ENCODE data around the gene ZNF469. TPM values are rescaled to one million over a fixed set of nuclear protein-coding genes. Genes with fewer than 3 reads are reported as not detected.

Gene ZNF469
- total and polyA plus RNA-seq, 2 of the 13 experiments (the other 11 are each of a cell fraction or from before 2014, with no cell fraction given) = not detected

GRCh38 chr16:88412766-88413165 is 30.0 kb downstream of the ZNF469 start (continued):
- no peak for TF ChIP-seq ZNF562 (CRISPR knock-in tag; IDR thresholded peaks at IDR 0.05; ENCODE audit: borderline replicate concordance)
- no peak for TF ChIP-seq ONECUT2 (CRISPR knock-in tag; IDR thresholded peaks at IDR 0.05)
- no peak for TF ChIP-seq ATM (IDR thresholded peaks at IDR 0.05; ENCODE audit: borderline replicate concordance)

GRCh38 chr16:88413231-88413630 is 30.5 kb downstream of the ZNF469 start:
- BruUV-seq (replicated peaks) = no TSS peak
- 11% methylated on average over 12 of the region's 12 CpGs for WGBS (ENCODE audit: low lambda C conversion rate)
- no peak; the same call in 2 of the 3 replicates for ATAC-seq
- H3K9me3 ChIP-seq (ENCODE audit: low read length) = no peaks in the 10 kb centered on the region
- DNase-seq (ENCODE audit: low spot score) = no peak
- POLR2A ChIA-PET = no interaction called here
- in situ Hi-C loops (cut with HindIII; ENCODE audit: extremely low pct_ligation_motif_present, low pct_unique_long_range_greater_than_20kb) (no loop called here), intact Hi-C loops (cut with micrococcal nuclease; ENCODE audit: unreplicated experiment) (no loop called here)
- no peaks in the 10 kb centered on the region; the same call in 1 of the 2 replicates for H4K20me1 ChIP-seq (ENCODE audit: insufficient read depth, low read length)
- no peaks in the 10 kb centered on the region for H3K36me3 ChIP-seq (replicated peaks in 1 of 2; ENCODE audit: control insufficient read depth in 1 of 2, insufficient read depth in 2 of 2, low read length in 2 of 2)
- no peaks in the 10 kb centered on the region for H3K4me1 ChIP-seq (ENCODE audit: insufficient read depth, low read length)
- H3K27ac ChIP-seq (ENCODE audit: extremely low read length, insufficient read depth, low read length) = no peak overlapping the region
- no peak overlapping the region for H2AFZ ChIP-seq (ENCODE audit: low read length)
- H3K27me3 ChIP-seq (ENCODE audit: control insufficient read depth in 1 of 2, insufficient read depth in 2 of 2, low read length in 2 of 2) = peaks cover 26 to 69% of the 10 kb centered on the region in 2 experiments
- H3K9ac ChIP-seq (ENCODE audit: insufficient read depth, low read depth, low read length) = no peak overlapping the region
- no peak overlapping the region for H3K4me2 ChIP-seq (ENCODE audit: low read depth, low read length)
- FAIRE-seq = no peak
- no peaks in the 10 kb centered on the region for H3K79me2 ChIP-seq (ENCODE audit: insufficient read depth, low read length)
- H3K4me3 ChIP-seq (replicated peaks in 1 of 3; ENCODE audit: insufficient read depth in 1 of 3, low read depth in 2 of 3, low read length in 3 of 3) = no peak overlapping the region
- CTCF ChIA-PET (ENCODE audit: low intra/inter-chr PET ratio, low total read pairs) = no interaction called here
- TF ChIP-seq, protein P1, sequence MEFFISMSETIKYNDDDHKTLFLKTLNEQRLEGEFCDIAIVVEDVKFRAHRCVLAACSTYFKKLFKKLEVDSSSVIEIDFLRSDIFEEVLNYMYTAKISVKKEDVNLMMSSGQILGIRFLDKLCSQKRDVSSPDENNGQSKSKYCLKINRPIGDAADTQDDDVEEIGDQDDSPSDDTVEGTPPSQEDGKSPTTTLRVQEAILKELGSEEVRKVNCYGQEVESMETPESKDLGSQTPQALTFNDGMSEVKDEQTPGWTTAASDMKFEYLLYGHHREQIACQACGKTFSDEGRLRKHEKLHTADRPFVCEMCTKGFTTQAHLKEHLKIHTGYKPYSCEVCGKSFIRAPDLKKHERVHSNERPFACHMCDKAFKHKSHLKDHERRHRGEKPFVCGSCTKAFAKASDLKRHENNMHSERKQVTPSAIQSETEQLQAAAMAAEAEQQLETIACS (CRISPR knock-in tag; IDR thresholded peaks at IDR 0.05) = no peak
- TF ChIP-seq ZNF780A (CRISPR knock-in tag; IDR thresholded peaks at IDR 0.05) = no peak
- TF ChIP-seq MTA3 (CRISPR knock-in tag; IDR thresholded peaks at IDR 0.05) = no peak
- no peak for TF ChIP-seq RARG (CRISPR knock-in tag; IDR thresholded peaks at IDR 0.05; ENCODE audit: low read depth)
- no peak for TF ChIP-seq ZSCAN22 (CRISPR knock-in tag; IDR thresholded peaks at IDR 0.05)
- TF ChIP-seq ISL2 (CRISPR knock-in tag; IDR thresholded peaks at IDR 0.05) = no peak
- no peak for TF ChIP-seq KDM5A (IDR thresholded peaks at IDR 0.05; ENCODE audit: borderline replicate concordance, low read length)
- no peak for TF ChIP-seq ZNF460 (CRISPR knock-in tag; IDR thresholded peaks at IDR 0.05; ENCODE audit: borderline replicate concordance)
- TF ChIP-seq ZBTB40 (IDR thresholded peaks at IDR 0.05) = no peak
- no peak for TF ChIP-seq ZBTB40 (CRISPR knock-in tag; IDR thresholded peaks at IDR 0.05)
